Loucy (cell line): Measurements from ENCODE around the gene PPP4R4.

Experiments used
- H2AFZ ChIP-seq: fragments of 200-600 bp; sonication (generic); 2 replicates; pipeline ENCODE4 v1.6.0; 2016; ENCODE audit warnings: antibody characterized with exemption, mild to moderate bottlenecking, low read length, moderate library complexity
- H3F3A ChIP-seq: fragments of 200-600 bp; 2 replicates; pipeline ENCODE4 v1.6.0; 2016; ENCODE audit warnings: antibody characterized with exemption, low read depth, mild to moderate bottlenecking
- H3K27me3 ChIP-seq: fragments of 200-600 bp; sonication (generic); 2 replicates; pipeline ENCODE4 v1.6.1; 2014; ENCODE audit warnings: low read length, mild to moderate bottlenecking; ENCODE audit not compliant: insufficient read depth, poor library complexity, severe bottlenecking
- H3K36me3 ChIP-seq: fragments of 200-600 bp; sonication (generic); 2 replicates; pipeline ENCODE4 v1.6.1; 2016; ENCODE audit warnings: low read length; ENCODE audit not compliant: insufficient read depth
- H3K4me1 ChIP-seq: fragments of 200-600 bp; sonication (generic); 2 replicates; pipeline ENCODE4 v1.5.1; 2014; ENCODE audit warnings: low read length, mild to moderate bottlenecking; ENCODE audit not compliant: insufficient read depth, poor library complexity, severe bottlenecking
- H3K4me2 ChIP-seq: fragments of 200-600 bp; sonication (generic); 2 replicates; pipeline ENCODE4 v1.6.0; 2014; ENCODE audit warnings: antibody characterized with exemption, low read length, low read depth, mild to moderate bottlenecking; ENCODE audit not compliant: poor library complexity, severe bottlenecking
- H3K4me3 ChIP-seq: fragments of 200-600 bp; sonication (generic); 2 replicates; pipeline ENCODE4 v1.5.1; 2014; ENCODE audit warnings: low read length, mild to moderate bottlenecking, mixed read lengths; ENCODE audit not compliant: poor library complexity, severe bottlenecking
- H3K79me2 ChIP-seq: fragments of 200-600 bp; sonication (generic); 2 replicates; pipeline ENCODE4 v1.6.1; 2014; ENCODE audit warnings: low read length; ENCODE audit not compliant: insufficient read depth
- H3K9ac ChIP-seq: fragments of 200-600 bp; sonication (generic); 2 replicates; pipeline ENCODE4 v1.6.0; 2014; ENCODE audit warnings: mild to moderate bottlenecking, low read depth, low read length, moderate library complexity; ENCODE audit not compliant: poor library complexity, severe bottlenecking
- H3K9me2 ChIP-seq: fragments of 200-600 bp; sonication (generic); replicated peaks from 2 replicates; pipeline ENCODE4 v1.6.1; 2016; ENCODE audit warnings: low read depth, low read length, mixed read lengths
- H3K9me3 ChIP-seq: fragments of 200-600 bp; sonication (generic); 2 replicates; pipeline ENCODE4 v1.6.1; 2014; ENCODE audit warnings: mild to moderate bottlenecking, antibody characterized with exemption, low read length, low read depth; ENCODE audit not compliant: insufficient read depth
- H4K20me1 ChIP-seq: fragments of 200-600 bp; sonication (generic); 2 replicates; pipeline ENCODE4 v1.6.0; 2014; ENCODE audit warnings: antibody characterized with exemption, low read length, mild to moderate bottlenecking; ENCODE audit not compliant: insufficient read depth, poor library complexity, severe bottlenecking
- CTCF ChIP-seq: fragments of 200-600 bp; sonication (generic); conservative IDR thresholded peaks from 2 replicates; pipeline ENCODE4 v1.5.1; 2014; ENCODE audit warnings: mild to moderate bottlenecking, antibody characterized with exemption, low read length
- EZH2phosphoT487 ChIP-seq: fragments of 200-600 bp; IDR thresholded peaks from 2 replicates; pipeline ENCODE4 v1.6.1; 2018; ENCODE audit warnings: antibody characterized with exemption, mild to moderate bottlenecking, moderate library complexity, borderline replicate concordance

The PPP4R4 gene

GRCh38 chr14:94139421-94139820 is 34.7 kb upstream of the PPP4R4 start:
- Histone ChIP-seq H3K4me2 (no peak overlapping the region), H3K4me1 (peaks cover 4% of the 10 kb centered on the region), H3F3A (no peaks in the 10 kb centered on the region), H3K36me3 (no peaks in the 10 kb centered on the region), H4K20me1 (no peaks in the 10 kb centered on the region), H3K79me2 (no peaks in the 10 kb centered on the region), H3K9me2 (no peaks in the 10 kb centered on the region), H3K4me3 (no peak overlapping the region), H3K27me3 (no peaks in the 10 kb centered on the region), H3K9me3 (peaks cover 4% of the 10 kb centered on the region; the same call in 1 of the 2 replicates), H3K9ac (no peak overlapping the region), H2AFZ (no peak overlapping the region)
- TF ChIP-seq EZH2phosphoT487 (no peak), CTCF (no peak)

- TF ChIP-seq EZH2phosphoT487 (no peak), CTCF (no peak)
- no peak overlapping the region for H3K9ac ChIP-seq
- H3K9me3 ChIP-seq: no peaks in the 10 kb centered on the region
- no peak overlapping the region for H3K4me3 ChIP-seq
- H3K27me3 ChIP-seq: no peaks in the 10 kb centered on the region
- peaks cover 14% of the 10 kb centered on the region for H3K4me1 ChIP-seq
- H2AFZ ChIP-seq: no peak overlapping the region
- no peak overlapping the region for H3K4me2 ChIP-seq
- no peaks in the 10 kb centered on the region for H3K9me2 ChIP-seq
- H3K36me3 ChIP-seq: no peaks in the 10 kb centered on the region
- no peaks in the 10 kb centered on the region for H3K79me2 ChIP-seq
- no peaks in the 10 kb centered on the region for H4K20me1 ChIP-seq
- no peaks in the 10 kb centered on the region for H3F3A ChIP-seq
Observed at GRCh38 chr14:94142247-94142646, 31.9 kb upstream of the PPP4R4 start.

GRCh38 chr14:94142836-94143235 is 31.3 kb upstream of the PPP4R4 start:
- no peak overlapping the region for H2AFZ ChIP-seq
- no peaks in the 10 kb centered on the region for H3K79me2 ChIP-seq

More at GRCh38 chr14:94142836-94143235, 31.3 kb upstream of the PPP4R4 start:
- Histone ChIP-seq H3F3A (no peaks in the 10 kb centered on the region), H3K9me3 (no peaks in the 10 kb centered on the region), H3K4me1 (peaks cover 14% of the 10 kb centered on the region), H3K9me2 (no peaks in the 10 kb centered on the region), H3K27me3 (no peaks in the 10 kb centered on the region), H4K20me1 (no peaks in the 10 kb centered on the region), H3K4me2 (no peak overlapping the region), H3K36me3 (no peaks in the 10 kb centered on the region), H3K4me3 (no peak overlapping the region), H3K9ac (no peak overlapping the region)
- TF ChIP-seq CTCF: no peak
- no peak for TF ChIP-seq EZH2phosphoT487
